Measurements from ENCODE around the gene ANO2.
"Not testable (repeated sequence)": the region's sequence is repeated elsewhere in the genome, so short reads cannot be mapped to it uniquely, and the experiment has no call there.

ANO2 gene

DNA sequence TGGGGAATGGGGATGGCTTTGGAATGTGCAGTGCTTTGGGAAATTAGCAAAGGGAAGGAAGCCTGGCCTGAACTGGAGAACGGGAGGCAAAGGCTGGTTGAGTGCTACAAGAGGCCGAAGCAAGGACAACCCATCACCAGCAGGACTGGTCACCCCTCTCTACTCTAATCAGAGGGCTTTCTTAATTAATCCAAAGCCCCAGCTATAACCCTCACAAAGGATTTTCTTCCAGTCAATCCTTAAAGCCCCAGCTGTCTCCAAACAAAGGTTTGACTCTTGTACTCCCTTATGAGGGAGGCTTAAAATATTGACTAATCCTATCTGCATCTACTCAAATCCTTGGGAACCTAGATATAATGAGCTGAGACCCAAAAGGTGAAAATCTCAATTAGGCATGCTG is 256.8 kb downstream of the ANO2 start:
- no peak for DNase-seq (ENCODE audit: low read depth in 3 of 3, low spot score in 1 of 3)

DNA sequence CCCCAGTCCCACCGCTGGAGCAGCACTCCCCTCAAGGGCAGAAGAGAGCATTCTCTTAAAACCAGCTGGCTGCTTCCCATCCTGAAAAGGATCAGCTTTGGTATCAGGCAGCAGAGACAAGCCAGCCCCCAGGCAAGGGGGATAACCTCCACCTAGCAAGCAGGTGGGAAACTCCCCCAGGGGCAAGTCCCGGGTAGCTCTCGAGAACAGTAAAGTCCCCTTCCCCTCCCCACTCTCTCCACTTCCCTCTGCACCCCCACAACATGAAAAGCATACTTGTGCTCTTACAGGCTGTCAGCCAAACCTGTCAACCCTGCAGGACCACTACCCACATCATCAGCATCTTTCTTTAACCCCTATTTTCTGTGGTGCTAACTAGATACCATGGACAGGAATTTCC is 259.1 kb downstream of the ANO2 start:
- no peak for DNase-seq (ENCODE audit: low read depth in 3 of 3, low spot score in 1 of 3)

DNA sequence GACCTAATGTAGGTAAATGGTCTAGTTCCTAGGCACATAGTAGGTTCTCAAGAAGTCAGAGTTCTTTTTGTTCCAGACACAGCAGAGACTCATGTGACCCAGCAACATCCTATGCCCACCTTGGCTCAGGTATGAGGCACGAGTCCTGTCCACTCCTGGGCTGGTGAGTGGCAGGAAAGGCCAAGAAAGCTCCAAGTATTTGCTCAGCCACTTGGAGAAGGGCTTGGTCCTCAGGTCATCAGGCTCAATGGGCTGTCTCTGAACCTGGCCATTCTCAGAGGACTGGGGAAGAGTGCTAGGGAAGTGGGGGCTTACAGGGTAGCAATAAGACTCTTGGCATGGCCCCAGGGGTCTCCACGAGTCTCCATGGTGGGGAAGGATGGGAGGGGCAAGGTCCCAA is 260.1 kb downstream of the ANO2 start:
- DNase-seq (ENCODE audit: low read depth in 3 of 3, low spot score in 1 of 3), result no peak

- no peak for DNase-seq (ENCODE audit: low read depth in 3 of 3, low spot score in 1 of 3)
Observed at GRCh38 chr12:5682581-5682980, 262.5 kb downstream of the ANO2 start.

DNA sequence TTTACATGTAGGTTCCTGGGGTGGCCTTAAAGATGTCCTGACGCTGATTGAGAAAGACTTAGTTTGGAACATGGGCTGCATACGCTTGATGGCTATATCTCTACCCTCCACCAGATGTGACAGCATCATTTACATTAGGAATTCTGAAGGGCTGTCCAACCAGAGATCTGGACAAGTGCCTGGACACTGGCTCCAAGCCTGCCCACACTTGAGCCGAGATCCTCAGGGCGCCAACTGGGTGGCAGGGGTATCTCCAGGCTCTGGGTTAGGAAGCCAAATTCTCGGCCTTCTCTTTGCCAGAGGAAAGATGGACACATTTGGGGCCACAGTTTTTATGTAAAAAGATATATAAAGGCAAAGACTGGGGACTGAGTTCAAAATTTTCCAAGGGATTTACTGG is 266.9 kb downstream of the ANO2 start:
- DNase-seq (ENCODE audit: low read depth in 3 of 3, low spot score in 1 of 3), result no peak

- DNase-seq (ENCODE audit: low read depth in 3 of 3, low spot score in 1 of 3), result not testable (repeated sequence)
Observed at GRCh38 chr12:5669624-5670023, 275.4 kb downstream of the ANO2 start.

DNA sequence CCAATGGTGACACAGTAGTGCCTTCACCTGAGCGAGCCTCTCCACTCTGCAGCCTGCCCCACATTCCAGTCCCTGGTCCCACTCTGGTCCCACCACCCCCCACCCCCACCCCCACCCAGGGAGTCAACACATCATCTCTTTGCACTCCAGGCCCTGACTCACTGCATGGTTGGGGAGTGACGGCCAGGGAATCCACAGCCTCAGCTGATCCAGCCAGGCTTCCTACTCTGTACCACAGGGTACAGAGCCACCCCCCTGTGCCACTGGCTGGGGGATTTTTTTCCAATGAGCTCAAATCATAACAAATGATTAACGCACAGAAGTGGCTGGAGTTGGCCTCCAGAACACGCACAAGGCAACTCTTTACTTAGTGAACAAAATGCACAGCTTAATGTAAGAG is 279.4 kb downstream of the ANO2 start:
- no peak for DNase-seq (ENCODE audit: low read depth in 3 of 3, low spot score in 1 of 3)

DNA sequence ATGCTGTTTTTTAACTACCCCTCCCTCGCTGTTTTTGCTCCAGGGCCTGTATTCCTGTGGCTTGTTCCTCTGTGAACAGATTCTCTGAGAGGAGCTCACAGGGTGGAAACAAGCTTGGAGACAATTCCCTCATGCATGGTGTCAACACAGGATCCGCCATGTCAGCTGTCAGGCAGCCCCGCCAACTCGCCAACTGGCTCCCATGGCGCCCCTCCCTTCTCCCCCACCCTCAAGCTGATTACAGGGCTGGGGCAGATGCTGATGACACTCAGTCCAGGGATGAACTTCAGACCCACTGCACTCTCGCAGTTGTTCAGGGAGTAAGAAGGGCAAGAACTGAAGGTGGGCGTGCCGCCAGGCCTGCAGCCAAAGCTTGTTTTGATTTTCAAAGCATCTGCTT is 283.2 kb downstream of the ANO2 start:
- DNase-seq (ENCODE audit: low read depth in 3 of 3, low spot score in 1 of 3), result no peak

DNA sequence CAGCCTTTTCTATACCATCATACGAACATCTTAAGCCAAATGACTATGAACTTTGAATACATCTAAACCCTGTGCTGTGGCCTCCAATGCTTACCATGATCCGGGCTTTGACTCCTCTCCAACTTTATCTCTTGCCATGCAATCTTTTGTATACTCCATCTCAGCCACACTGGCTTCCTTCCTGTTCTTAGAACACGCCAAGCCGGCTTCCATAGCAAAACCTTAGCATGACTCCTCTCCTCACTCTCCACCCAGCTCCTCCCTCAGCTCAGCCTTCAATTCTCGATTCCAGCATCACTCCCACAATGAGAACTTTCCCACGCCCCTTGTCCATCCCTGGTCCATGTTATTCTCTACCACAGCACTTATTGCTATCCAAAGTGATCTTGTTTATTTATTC is 284.8 kb downstream of the ANO2 start:
- DNase-seq (ENCODE audit: low read depth in 3 of 3, low spot score in 1 of 3), result no peak

GRCh38 chr12:5658339-5658941 is 286.6 kb downstream of the ANO2 start:
- not testable (repeated sequence) for DNase-seq (ENCODE audit: low read depth in 3 of 3, low spot score in 1 of 3)

DNA sequence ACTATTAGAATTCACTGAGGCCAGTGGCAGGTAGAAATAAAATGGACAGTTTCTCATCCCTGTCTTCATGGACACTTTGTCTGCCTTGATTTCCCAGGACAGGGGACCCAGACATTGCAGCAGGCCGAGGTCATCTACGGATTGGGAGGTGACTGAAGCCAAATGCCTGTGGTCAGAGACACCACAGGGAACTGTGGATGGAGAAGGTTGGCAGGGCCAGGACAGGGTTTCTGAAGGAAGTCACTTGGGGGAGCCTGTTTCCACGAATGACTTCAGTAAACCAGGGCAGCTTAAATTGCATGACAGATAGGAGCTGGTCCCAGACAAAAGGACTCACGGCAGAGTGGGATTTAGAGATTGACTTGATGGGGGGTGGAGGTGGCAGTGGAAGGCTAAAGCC is 288.2 kb downstream of the ANO2 start:
- no peak for DNase-seq (ENCODE audit: low read depth in 3 of 3, low spot score in 1 of 3)

- DNase-seq (ENCODE audit: low read depth in 3 of 3, low spot score in 1 of 3), result no peak
Observed at GRCh38 chr12:5655120-5655519, 289.9 kb downstream of the ANO2 start.

DNA sequence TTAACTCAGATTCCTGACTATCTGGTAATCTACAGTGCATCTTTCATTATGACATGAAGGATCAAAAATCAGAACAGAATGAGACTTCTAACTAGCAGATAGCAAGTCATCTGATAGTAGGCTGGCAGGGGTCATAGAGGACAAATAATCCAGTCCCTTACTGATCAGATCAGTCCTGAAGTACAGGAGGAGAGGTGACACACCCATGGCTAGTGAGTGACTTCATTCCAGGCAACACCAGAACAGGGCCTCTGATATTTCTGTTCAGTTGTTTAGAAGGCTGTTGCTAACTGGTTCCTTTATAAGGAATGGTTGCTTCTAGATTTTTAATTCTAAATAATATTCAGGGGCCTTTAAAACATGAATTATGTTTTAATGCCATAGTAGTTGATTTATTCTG is 291.0 kb downstream of the ANO2 start:
- no peak for DNase-seq (ENCODE audit: low read depth in 3 of 3, low spot score in 1 of 3)

- no peak for DNase-seq (ENCODE audit: low read depth in 3 of 3, low spot score in 1 of 3)
Observed at GRCh38 chr12:5650829-5651461, 294.1 kb downstream of the ANO2 start.

DNA sequence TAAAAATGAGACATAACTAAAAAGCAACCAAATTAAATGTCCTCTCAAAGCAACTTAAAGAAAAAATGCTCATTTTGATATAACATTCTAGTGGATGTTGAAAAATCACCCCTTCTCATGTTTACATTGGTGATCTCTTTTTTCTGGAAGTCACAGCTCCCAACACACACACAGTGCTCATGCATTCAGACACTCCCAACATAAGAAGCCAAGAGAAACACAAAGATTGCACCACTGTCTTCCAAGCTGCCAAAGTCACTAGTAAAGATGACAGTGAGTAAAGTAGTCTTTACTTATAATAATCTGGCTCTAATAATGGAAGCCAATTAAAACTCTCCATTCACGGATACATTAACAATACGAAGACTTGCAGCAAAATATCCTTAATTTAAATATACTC is 294.8 kb downstream of the ANO2 start:
- DNase-seq (ENCODE audit: low read depth in 3 of 3, low spot score in 1 of 3), result no peak

DNA sequence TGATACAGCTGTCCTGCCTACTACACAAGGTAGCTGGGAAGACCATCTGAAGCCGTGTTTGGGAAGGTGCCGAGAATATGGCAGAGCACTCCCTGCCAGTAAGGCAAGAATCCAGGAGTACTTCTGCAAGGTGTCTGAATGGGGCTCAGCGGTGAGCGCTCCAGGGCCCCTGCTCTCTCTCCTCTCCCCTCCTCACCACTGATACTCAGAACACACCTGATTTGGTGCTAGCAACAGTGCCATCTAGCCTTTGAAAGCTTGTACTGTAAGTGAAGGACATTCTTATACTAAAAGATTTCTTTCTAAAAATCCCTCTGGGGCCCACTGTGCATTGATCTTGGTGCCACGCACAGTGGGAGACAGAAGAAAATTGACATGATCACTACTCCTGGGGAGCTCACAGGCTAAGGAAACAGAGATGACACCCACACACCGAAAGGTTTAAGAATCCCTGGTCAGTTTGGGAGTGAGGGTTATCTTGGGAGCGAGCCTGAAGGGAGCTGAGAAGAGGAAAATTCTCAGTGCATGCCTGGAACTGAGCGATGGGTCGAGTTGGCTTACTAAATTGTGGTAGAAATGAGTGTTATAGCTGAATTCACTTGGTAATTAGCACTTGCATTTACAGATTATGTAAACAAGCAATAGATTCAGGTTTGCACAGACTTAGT is 296.2 kb downstream of the ANO2 start:
- DNase-seq (ENCODE audit: low read depth in 3 of 3, low spot score in 1 of 3), result no peak

DNA sequence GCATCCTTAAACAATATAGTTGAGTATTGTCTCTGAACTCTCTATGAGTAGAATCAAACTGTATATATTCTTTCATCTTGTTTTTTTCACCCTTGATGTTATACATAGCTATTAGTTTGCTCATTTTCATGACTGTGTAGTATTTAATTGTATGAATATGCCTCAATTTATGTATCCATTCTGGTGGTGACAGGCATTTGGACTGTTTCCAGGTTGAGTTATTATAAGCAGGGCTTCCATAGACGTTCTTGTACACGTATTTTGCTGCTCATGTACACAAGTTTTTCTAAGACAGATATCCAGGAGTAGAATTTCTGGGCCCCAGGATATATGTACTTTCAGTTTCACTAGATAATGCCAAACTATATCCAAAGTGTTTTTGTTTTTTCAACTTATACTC is 301.8 kb downstream of the ANO2 start:
- no peak for DNase-seq (ENCODE audit: low read depth in 3 of 3, low spot score in 1 of 3)

GRCh38 chr12:5637698-5638097 is 307.4 kb downstream of the ANO2 start:
- no peak for DNase-seq (ENCODE audit: low read depth in 3 of 3, low spot score in 1 of 3)

DNA sequence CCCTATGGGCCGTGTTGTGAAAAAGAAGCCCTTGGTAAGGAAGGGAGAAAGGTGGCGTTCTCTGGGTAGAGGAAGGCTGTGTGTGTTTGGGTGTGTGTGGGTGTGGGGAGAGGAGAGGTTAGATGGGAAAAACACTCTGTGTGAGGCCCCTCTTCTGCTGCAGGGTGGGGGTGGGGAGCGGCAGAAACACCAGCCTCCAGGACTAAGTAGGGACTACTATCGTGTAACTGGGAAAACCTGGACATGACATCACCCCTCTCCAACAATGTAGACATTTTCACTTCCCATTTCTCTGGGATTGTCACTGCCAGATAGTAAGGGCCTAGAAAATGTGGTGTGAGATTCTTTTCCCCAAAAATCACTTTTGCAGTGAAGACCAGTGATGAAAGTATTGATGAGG is 308.2 kb downstream of the ANO2 start:
- no peak for DNase-seq (ENCODE audit: low read depth in 3 of 3, low spot score in 1 of 3)

DNA sequence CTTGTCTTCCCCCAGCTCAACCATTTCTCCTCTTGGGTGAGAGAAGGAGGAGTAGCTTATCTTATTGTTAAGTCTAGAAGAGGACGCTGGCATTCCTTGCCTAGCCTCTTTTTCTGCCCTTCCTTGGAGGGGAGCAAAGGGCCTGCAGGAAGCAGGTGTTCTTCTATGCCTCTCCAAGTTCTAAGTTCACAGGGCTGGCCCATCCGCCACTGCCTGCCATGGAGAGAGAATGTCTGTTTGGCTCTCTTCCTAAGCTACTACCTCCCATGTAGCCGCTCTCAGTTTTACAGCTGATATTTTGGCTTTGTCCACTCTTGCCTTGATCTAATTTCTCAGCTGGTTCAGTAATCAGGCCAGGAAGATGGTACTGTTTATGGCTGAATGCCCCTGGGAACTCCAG is 312.0 kb downstream of the ANO2 start:
- DNase-seq (ENCODE audit: low read depth in 3 of 3, low spot score in 1 of 3), result no peak

DNA sequence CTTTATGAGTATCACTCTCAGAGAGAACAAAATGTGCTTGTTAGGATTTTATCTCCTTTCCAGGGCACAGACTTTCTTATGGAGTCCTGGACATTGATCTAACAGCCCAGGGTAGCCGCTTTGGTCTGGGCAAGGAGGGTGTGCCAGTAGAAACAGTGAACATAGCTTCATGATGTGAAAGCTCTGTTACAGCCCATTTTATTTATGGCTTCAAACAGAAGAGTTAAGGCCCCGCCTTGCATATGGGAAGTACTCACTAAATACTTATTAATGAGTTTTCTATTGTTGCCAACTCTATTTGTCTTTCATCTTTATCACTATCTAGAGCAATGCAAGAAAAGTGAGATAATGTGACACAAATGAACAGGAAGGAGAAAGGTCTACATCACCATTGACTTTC is 312.6 kb downstream of the ANO2 start:
- DNase-seq (ENCODE audit: low read depth in 3 of 3, low spot score in 1 of 3), result no peak

GRCh38 chr12:5631497-5631896 is 313.6 kb downstream of the ANO2 start:
- no peak for DNase-seq (ENCODE audit: low read depth in 3 of 3, low spot score in 1 of 3)

- DNase-seq (ENCODE audit: low read depth in 3 of 3, low spot score in 1 of 3), result no peak
Observed at GRCh38 chr12:5630726-5631125, 314.3 kb downstream of the ANO2 start.
